Naive thymus-derived CD8-positive, alpha-beta T cell (primary cell): ENCODE results near the gene RIOX2. TPM values are rescaled to one million over a fixed set of nuclear protein-coding genes. Genes with fewer than 3 reads are reported as not detected.

Experiments used
- ATAC-seq, 2 donors: fragments of 150-1000 bp; cut with Tn5 transposase in 1 of 2; sonication (Bioruptor Pico), chemical (Tn5 transposase) in 1 of 2; 1 replicate in 1 of 2; 2 replicates in 1 of 2; pipeline ENCODE4 v1.10.0; 2021; ENCODE audit warnings: mild to moderate bottlenecking in 2 of 2, moderate library complexity in 2 of 2
- POLR2A ChIA-PET: fragments of 350-600 bp; sonication (Branson Sonifier 250); formaldehyde crosslinking; loops from one replicate; lab custom pipeline; 2021; ENCODE audit warnings: antibody characterized with exemption; lab: Charles Lee
- DNase-seq, 10 donors: peaks; one replicate each; pipeline versions ENCODE4 v3.0.0 to v3.0.0-alpha.2; 2020 to 2022
- H3K27ac Mint-ChIP-seq, 10 donors: one replicate each; pipeline ENCODE4 v1.8.0; 2020 to 2022; ENCODE audit warnings: mild to moderate bottlenecking in 10 of 10, mixed read lengths in 10 of 10, moderate library complexity in 4 of 10, inconsistent platforms in 1 of 10
- H3K27me3 Mint-ChIP-seq, 5 donors: one replicate each; pipeline ENCODE4 v1.8.0; 2021 to 2022; ENCODE audit warnings: mixed read lengths in 5 of 5
- H3K36me3 Mint-ChIP-seq, 3 donors: one replicate each; pipeline ENCODE4 v1.8.0; 2020 to 2022; ENCODE audit warnings: mixed read lengths in 3 of 3, mild to moderate bottlenecking in 2 of 3, inconsistent platforms in 1 of 3
- H3K4me1 Mint-ChIP-seq, 4 donors: one replicate each; pipeline ENCODE4 v1.8.0; 2021 to 2022; ENCODE audit warnings: mixed read lengths in 4 of 4
- H3K4me3 Mint-ChIP-seq, 10 donors: one replicate each; pipeline ENCODE4 v1.8.0; 2020 to 2022; ENCODE audit warnings: mild to moderate bottlenecking in 10 of 10, mixed read lengths in 10 of 10, moderate library complexity in 6 of 10, inconsistent platforms in 1 of 10
- H3K9me3 Mint-ChIP-seq, 9 donors: one replicate each; pipeline ENCODE4 v1.8.0; 2020 to 2022; ENCODE audit warnings: mixed read lengths in 9 of 9, mild to moderate bottlenecking in 3 of 9, inconsistent platforms in 1 of 9, moderate library complexity in 1 of 9
- polyA plus RNA-seq, 3 donors: library from polyadenylated mRNA; unstranded; fragments of 300-500 nt; fragmentation: Illumina TruSeq; gene quantifications; one replicate each; pipeline ENCODE4 v1.2.3, GENCODE V29; 2021
- total RNA-seq, 8 experiments: library from RNA in 2 of 8; stranded (reverse) in 2 of 8; gene quantifications; one replicate each; pipeline ENCODE4 v1.2.3 and lab custom pipeline; 2021 to 2026

Gene RIOX2
- total and polyA plus RNA-seq, 5 experiments from 2014 or later = 26.9 to 36.5 (median 32.4) TPM

DNA sequence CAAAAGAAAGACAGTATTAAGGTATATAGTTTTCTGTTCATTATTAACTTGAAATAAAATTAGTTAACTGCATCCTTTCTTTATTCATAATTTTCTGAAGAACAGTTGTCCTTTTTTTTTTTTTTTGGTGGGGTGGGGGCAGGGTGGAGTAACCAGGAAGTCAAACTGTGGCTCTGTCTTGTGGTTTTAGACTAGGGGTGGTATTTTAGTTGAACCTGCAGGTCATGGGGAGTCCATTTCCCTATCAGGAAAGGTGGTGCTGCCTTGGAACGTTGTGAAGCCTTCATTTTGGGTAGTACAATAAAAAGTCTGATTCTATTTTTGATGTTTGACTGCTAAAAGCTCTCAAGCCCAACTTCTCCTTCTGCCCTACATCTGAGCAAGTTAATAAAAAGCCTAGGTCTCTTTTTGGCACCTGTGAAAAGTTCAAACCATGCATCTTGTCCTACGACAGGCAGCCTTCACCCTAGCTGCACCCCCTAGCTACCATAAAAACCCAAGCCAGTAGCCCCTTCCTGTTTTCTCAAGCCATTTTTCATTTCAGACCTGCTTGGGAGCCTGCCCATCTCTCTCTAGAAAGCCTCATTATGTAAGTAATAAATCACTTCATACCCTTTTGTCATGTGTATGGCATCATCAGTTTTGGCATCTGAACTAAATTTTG is 31.2 kb upstream of the RIOX2 start:
- Mint-ChIP-seq H3K9me3 (no peaks in the 10 kb centered on the region), H3K36me3 (no peaks in the 10 kb centered on the region), H3K27ac (peak overlapping the region in 5 of 10 donors; percentile 35 to 70 (median 55)), H3K27me3 (peaks cover 0 to 25% (median 3%) of the 10 kb centered on the region in 5 donors), H3K4me3 (peak overlapping the region in 2 of 10 donors; percentile 28 to 66), H3K4me1 (peaks cover 6 to 21% (median 11%) of the 10 kb centered on the region in 4 donors)
- POLR2A ChIA-PET = interaction anchor here (0.7 kb wide), 1 partner anchor 32 kb away, joined by 3 read pairs; no protein-coding TSS in a partner anchor
- DNase-seq (no peak), ATAC-seq (no peak)

DNA sequence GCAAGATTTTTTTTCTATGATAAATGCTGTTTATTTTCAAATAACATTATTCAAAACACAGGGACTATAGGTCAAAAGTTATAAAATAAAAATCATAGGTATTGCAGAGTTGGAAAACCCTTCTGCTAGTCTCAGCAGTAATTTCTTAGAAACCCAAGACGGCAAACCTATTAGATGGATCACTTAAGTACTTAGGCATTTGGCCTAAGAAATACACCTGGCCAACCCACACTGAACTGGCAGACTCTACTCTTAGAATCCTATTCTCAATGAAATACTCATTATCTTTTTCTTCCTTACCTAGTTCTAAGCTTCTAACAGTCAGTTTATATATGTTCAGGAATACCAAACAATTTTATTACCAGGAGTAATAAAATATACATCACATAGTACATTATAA is 30.5 kb upstream of the RIOX2 start:
- POLR2A ChIA-PET = interaction anchor here (0.7 kb wide), 1 partner anchor 31 kb away, joined by 3 read pairs; no protein-coding TSS in a partner anchor
- Mint-ChIP-seq H3K27ac (no peak overlapping the region), H3K27me3 (peaks cover 0 to 25% (median 3%) of the 10 kb centered on the region in 5 donors), H3K9me3 (no peaks in the 10 kb centered on the region), H3K36me3 (no peaks in the 10 kb centered on the region), H3K4me3 (no peak overlapping the region), H3K4me1 (peaks cover 6 to 21% (median 11%) of the 10 kb centered on the region in 4 donors)
- no peak for ATAC-seq
- no peak for DNase-seq

GRCh38 chr3:97999994-98000393 is 27.8 kb upstream of the RIOX2 start:
- DNase-seq (no peak), ATAC-seq (no peak)
- peaks cover 3 to 13% (median 8%) of the 10 kb centered on the region in 4 donors for H3K4me1 Mint-ChIP-seq
- no peaks in the 10 kb centered on the region for H3K9me3 Mint-ChIP-seq
- H3K36me3 Mint-ChIP-seq = no peaks in the 10 kb centered on the region
- H3K27ac Mint-ChIP-seq = no peak overlapping the region
- POLR2A ChIA-PET = no interaction called here
- H3K27me3 Mint-ChIP-seq = peaks cover 0 to 20% (median 6%) of the 10 kb centered on the region in 5 donors
- H3K4me3 Mint-ChIP-seq = no peak overlapping the region

DNA sequence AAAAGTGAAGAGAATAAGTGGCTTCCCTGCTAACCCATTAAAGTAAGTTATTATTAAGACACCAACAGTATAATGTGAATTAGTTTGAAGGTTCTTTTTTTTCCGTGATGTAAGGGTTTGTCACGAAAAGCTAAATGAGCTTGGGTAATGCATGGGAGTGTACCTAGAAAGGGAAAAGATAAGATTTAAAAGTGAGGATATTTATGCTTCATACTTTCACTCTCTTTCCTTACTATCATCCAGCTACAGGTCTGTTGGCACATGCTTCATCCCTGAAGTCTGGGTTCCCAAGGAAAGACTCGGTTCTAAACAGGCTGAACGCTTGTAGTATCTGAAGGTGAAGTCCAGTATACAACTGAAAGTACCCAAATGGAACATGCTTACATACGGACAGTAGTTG is 26.9 kb upstream of the RIOX2 start:
- Mint-ChIP-seq H3K4me3 (no peak overlapping the region), H3K4me1 (peaks cover 3 to 11% (median 8%) of the 10 kb centered on the region in 4 donors), H3K27ac (no peak overlapping the region), H3K36me3 (no peaks in the 10 kb centered on the region), H3K9me3 (no peaks in the 10 kb centered on the region), H3K27me3 (peaks cover 0 to 20% (median 6%) of the 10 kb centered on the region in 5 donors)
- ATAC-seq (no peak), DNase-seq (no peak)
- POLR2A ChIA-PET = no interaction called here

DNA sequence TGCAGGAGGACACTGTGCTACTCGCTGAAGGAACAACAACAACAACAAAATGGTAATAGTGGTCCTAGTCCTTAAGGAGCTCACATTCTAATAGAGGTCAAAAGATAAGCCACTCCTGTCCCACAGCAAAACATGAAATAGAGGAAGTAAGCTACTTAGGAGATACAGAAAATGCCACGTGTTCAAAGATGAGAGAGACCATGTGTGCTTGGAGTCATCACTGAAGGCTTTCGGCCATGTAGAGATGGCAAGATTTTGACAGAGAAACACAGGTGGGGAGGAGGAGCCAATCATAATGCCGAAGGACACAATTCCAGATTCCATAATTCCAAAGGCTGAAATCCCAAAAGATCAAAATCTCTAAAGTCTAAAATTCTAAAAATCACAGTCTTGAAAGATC is 24.8 kb upstream of the RIOX2 start:
- Mint-ChIP-seq H3K9me3 (no peaks in the 10 kb centered on the region), H3K4me1 (peaks cover 0 to 8% (median 0%) of the 10 kb centered on the region in 4 donors), H3K27ac (no peak overlapping the region), H3K36me3 (no peaks in the 10 kb centered on the region), H3K4me3 (no peak overlapping the region), H3K27me3 (peaks cover 0 to 20% (median 6%) of the 10 kb centered on the region in 5 donors)
- ATAC-seq (no peak), DNase-seq (no peak)
- POLR2A ChIA-PET = no interaction called here

DNA sequence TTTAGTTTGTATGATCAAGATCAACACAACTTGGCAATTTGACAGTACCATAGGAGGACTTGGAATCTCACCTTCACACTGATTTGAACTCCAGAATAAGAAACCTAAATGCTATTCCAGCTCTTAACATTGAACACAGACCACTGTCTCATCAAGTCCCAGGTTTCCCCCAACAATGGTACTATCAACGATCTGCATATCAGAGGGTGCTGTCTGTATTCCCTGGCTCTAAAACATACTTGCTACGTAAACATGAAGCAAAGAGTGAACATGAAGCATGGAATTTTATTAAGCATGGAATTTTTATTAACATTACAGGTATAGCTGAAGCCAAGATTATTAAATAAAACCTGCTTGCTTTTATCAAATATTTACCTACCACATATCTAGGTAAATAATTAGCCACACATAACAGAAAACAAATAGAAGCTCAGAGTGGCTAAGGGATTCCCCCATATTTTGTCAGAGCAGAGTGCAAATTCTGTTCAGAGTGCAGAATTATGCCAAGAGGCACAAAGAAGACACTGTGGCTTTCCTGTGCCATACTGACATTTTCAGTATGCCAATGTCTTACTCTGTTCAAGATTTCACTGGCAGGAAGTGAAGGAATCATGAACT is 22.2 kb upstream of the RIOX2 start:
- POLR2A ChIA-PET = no interaction called here
- peaks cover 7 to 29% (median 16%) of the 10 kb centered on the region in 4 donors for H3K4me1 Mint-ChIP-seq
- no peaks in the 10 kb centered on the region for H3K36me3 Mint-ChIP-seq
- peaks cover 0 to 20% (median 3%) of the 10 kb centered on the region in 5 donors for H3K27me3 Mint-ChIP-seq
- ATAC-seq (no peak), DNase-seq (no peak)
- no peak overlapping the region for H3K27ac Mint-ChIP-seq
- H3K9me3 Mint-ChIP-seq = no peaks in the 10 kb centered on the region
- no peak overlapping the region for H3K4me3 Mint-ChIP-seq

DNA sequence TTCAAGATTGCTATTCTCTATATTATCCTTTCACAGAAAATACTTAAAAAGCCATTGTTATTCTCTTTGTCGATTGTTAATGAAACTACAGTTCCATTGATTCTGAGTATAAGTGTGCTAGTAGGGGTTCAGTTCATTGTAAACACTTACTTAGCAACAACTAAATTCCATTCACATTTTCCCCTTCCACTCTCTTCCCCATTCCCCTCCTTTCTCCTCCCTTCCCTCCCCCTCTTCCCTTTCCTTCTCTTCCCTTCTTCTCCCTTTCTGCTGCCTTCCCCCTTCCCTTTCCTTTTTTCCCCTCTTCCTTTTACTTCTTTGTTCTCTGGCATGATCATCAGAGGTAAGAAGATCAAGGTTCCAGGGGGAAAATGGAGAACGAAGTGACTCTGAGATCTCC is 21.3 kb upstream of the RIOX2 start:
- Mint-ChIP-seq H3K36me3 (no peaks in the 10 kb centered on the region), H3K27me3 (peaks cover 0 to 11% (median 3%) of the 10 kb centered on the region in 5 donors), H3K9me3 (peaks cover 0 to 4% (median 0%) of the 10 kb centered on the region in 9 donors), H3K27ac (no peak overlapping the region), H3K4me3 (no peak overlapping the region), H3K4me1 (peaks cover 7 to 29% (median 16%) of the 10 kb centered on the region in 4 donors)
- ATAC-seq (no peak), DNase-seq (no peak)
- POLR2A ChIA-PET = no interaction called here

- POLR2A ChIA-PET = no interaction called here
- Mint-ChIP-seq H3K4me3 (no peak overlapping the region), H3K27ac (peak overlapping the region in 2 of 10 donors; percentile 31 to 33)
These were observed 20.4 kb upstream of the RIOX2 start for GRCh38 chr3:97992547-97993173.

DNA sequence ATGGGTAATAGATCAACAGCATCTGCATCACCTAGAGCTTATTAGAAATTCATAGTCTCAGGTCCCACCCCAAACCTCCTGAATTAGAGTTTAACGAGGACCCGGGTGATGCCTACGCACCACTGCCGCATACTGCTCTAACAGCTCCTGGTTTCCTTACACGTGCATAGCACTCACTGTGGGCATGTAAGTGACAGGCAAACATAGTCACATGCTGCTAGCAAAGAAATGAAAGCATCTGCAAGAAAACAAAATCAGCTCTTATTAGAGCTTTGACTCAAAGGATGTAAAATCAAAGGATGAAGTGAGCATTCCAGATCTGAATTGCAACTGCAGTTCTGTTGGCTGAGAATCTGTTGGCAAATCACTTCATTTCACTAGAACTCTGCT is 19.1 kb upstream of the RIOX2 start:
- Mint-ChIP-seq H3K9me3 (peaks cover 0 to 11% (median 0%) of the 10 kb centered on the region in 9 donors), H3K27ac (peak overlapping the region in 9 of 10 donors; percentile 5 to 89 (median 81)), H3K4me1 (peaks cover 7 to 29% (median 16%) of the 10 kb centered on the region in 4 donors), H3K27me3 (no peaks in the 10 kb centered on the region), H3K4me3 (peak overlapping the region; percentile 55 to 86 (median 71)), H3K36me3 (no peaks in the 10 kb centered on the region)
- POLR2A ChIA-PET = interaction anchor here (0.9 kb wide), 1 partner anchor 27 kb away, joined by 3 read pairs; no protein-coding TSS in a partner anchor
- peak; percentile 85 to 89 for ATAC-seq
- DNase-seq = peak in 4 of 10 donors; percentile 20 to 35 (median 28)

More at GRCh38 chr3:97992547-97993173, 20.4 kb upstream of the RIOX2 start:
- DNase-seq (no peak), ATAC-seq (no peak)
- Mint-ChIP-seq H3K27me3 (peaks cover 0 to 9% (median 3%) of the 10 kb centered on the region in 5 donors), H3K36me3 (no peaks in the 10 kb centered on the region), H3K9me3 (peaks cover 0 to 11% (median 0%) of the 10 kb centered on the region in 9 donors), H3K4me1 (peaks cover 7 to 29% (median 16%) of the 10 kb centered on the region in 4 donors)

GRCh38 chr3:97990624-97991292 is 18.5 kb upstream of the RIOX2 start:
- Mint-ChIP-seq H3K27me3 (peaks cover 0 to 2% (median 0%) of the 10 kb centered on the region in 5 donors), H3K27ac (peak overlapping the region in 9 of 10 donors; percentile 40 to 89 (median 81)), H3K4me3 (peak overlapping the region; percentile 55 to 86 (median 71)), H3K36me3 (no peaks in the 10 kb centered on the region), H3K4me1 (peaks cover 7 to 29% (median 16%) of the 10 kb centered on the region in 4 donors), H3K9me3 (peaks cover 0 to 11% (median 0%) of the 10 kb centered on the region in 9 donors)
- POLR2A ChIA-PET = interaction anchor here (0.9 kb wide), 1 partner anchor 26 kb away, joined by 3 read pairs; no protein-coding TSS in a partner anchor
- no peak for DNase-seq
- ATAC-seq = no peak

GRCh38 chr3:97988784-97989568 is 16.7 kb upstream of the RIOX2 start:
- Mint-ChIP-seq H3K27me3 (peaks cover 0 to 3% (median 0%) of the 10 kb centered on the region in 5 donors), H3K36me3 (no peaks in the 10 kb centered on the region), H3K4me1 (peaks cover 7 to 29% (median 16%) of the 10 kb centered on the region in 4 donors), H3K27ac (no peak overlapping the region), H3K4me3 (no peak overlapping the region), H3K9me3 (peaks cover 0 to 11% (median 0%) of the 10 kb centered on the region in 9 donors)
- DNase-seq (no peak), ATAC-seq (no peak)
- POLR2A ChIA-PET = no interaction called here
